ENCODE results near the gene SIRT3.

DNA sequence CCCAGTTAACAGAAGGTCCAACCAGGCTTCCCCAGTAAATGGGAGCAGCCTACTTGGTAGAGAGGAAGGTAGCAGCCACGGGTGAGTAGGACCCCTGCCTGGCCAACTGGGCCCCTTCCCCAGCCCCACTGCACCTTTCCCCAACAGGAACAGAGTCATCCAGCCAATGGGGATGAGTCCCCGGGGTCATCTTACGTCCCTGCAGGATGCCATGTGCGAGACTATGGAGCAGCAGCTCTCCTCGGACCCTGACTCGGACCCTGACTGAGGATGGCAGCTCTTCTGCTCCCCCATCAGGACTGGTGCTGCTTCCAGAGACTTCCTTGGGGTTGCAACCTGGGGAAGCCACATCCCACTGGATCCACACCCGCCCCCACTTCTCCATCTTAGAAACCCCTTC, 22.1 kb downstream of the SIRT3 start:
- TF ChIP-seq, protein P1, sequence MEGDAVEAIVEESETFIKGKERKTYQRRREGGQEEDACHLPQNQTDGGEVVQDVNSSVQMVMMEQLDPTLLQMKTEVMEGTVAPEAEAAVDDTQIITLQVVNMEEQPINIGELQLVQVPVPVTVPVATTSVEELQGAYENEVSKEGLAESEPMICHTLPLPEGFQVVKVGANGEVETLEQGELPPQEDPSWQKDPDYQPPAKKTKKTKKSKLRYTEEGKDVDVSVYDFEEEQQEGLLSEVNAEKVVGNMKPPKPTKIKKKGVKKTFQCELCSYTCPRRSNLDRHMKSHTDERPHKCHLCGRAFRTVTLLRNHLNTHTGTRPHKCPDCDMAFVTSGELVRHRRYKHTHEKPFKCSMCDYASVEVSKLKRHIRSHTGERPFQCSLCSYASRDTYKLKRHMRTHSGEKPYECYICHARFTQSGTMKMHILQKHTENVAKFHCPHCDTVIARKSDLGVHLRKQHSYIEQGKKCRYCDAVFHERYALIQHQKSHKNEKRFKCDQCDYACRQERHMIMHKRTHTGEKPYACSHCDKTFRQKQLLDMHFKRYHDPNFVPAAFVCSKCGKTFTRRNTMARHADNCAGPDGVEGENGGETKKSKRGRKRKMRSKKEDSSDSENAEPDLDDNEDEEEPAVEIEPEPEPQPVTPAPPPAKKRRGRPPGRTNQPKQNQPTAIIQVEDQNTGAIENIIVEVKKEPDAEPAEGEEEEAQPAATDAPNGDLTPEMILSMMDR (IDR thresholded peaks at IDR 0.05), result no peak
- TF ChIP-seq EZH2phosphoT487 (IDR thresholded peaks at IDR 0.05), result no peak

Measured in neural progenitor cell (in vitro differentiated cells).